Kidney (tissue), 14 donors: ENCODE results near the gene FRAS1. TPM values are rescaled to one million over a fixed set of nuclear protein-coding genes. Genes with fewer than 3 reads are reported as not detected.

Source experiments
- DNase-seq, 5 donors: peaks; one replicate each; pipeline ENCODE4 v3.0.0-alpha.2; 2013 to 2020
- FAIRE-seq: peaks from 2 replicates; lab custom pipeline; 2012; peaks lifted over from hg19 to GRCh38; lab: Jason Lieb, UNC
- H3K27ac ChIP-seq, 2 donors: one replicate each; pipeline ENCODE4 v1.7.0; 2013; ENCODE audit warnings: low read depth in 2 of 2, low read length in 2 of 2, inconsistent platforms in 1 of 2
- H3K27me3 ChIP-seq: one replicate; pipeline ENCODE4 v1.7.1; 2013; ENCODE audit warnings: low read length, inconsistent platforms; ENCODE audit not compliant: control insufficient read depth, insufficient read depth
- H3K36me3 ChIP-seq, 3 donors: one replicate each; pipeline versions ENCODE4 v1.7.0 to v1.7.1; 2013; ENCODE audit warnings: low read length in 3 of 3, control low read depth in 1 of 3, inconsistent platforms in 1 of 3; ENCODE audit not compliant: insufficient read depth in 3 of 3, control insufficient read depth in 2 of 3
- H3K4me1 ChIP-seq, 3 donors: one replicate each; pipeline versions ENCODE4 v1.7.0 to v1.7.1; 2013; ENCODE audit warnings: low read length in 3 of 3, inconsistent platforms in 1 of 3, low read depth in 1 of 3; ENCODE audit not compliant: control insufficient read depth in 2 of 3, insufficient read depth in 2 of 3
- H3K4me3 ChIP-seq, 3 donors: one replicate each; pipeline versions ENCODE4 v1.7.0 to v1.8.1; 2013; ENCODE audit warnings: low read length in 3 of 3, control low read depth in 1 of 3, inconsistent platforms in 1 of 3
- H3K9ac ChIP-seq, 3 donors: one replicate each; pipeline versions ENCODE4 v1.7.0 to v1.7.1; 2013; ENCODE audit warnings: low read length in 3 of 3, control low read depth in 1 of 3, inconsistent platforms in 1 of 3
- H3K9me3 ChIP-seq, 3 donors: one replicate each; pipeline versions ENCODE4 v1.7.0 to v1.7.1; 2013; ENCODE audit warnings: low read length in 3 of 3, control low read depth in 1 of 3, inconsistent platforms in 1 of 3; ENCODE audit not compliant: control insufficient read depth in 2 of 3, insufficient read depth in 1 of 3
- CTCF ChIP-seq: IDR thresholded peaks from 3 replicates; pipeline ENCODE4 v1.5.1; 2012; ENCODE audit warnings: mild to moderate bottlenecking, moderate library complexity, borderline replicate concordance; ENCODE audit not compliant: insufficient read depth; ENCODE audit errors: extremely low read depth
- intact Hi-C: fragments of 100-400 bp; cut with DNase I; formaldehyde crosslinking; loops from one replicate; pipeline ENCODE4 v1.11.1; 2022
- polyA plus RNA-seq: library from polyadenylated mRNA; stranded (reverse); fragments of 350-450 nt; fragmentation: Illumina TruSeq; extraction: RNeasy Lipid Tissue Mini Kit (QIAGEN cat#74804); gene quantifications from one replicate; pipeline ENCODE4 v1.2.3, GENCODE V29; 2014; ENCODE audit warnings: low read depth, low replicate concordance; ENCODE audit not compliant: insufficient read depth
- total RNA-seq: library from RNA; stranded (reverse); fragmentation: NEBNext Ultra II Directional; extraction: Animal tissue kit (Norgen Biotek cat#: 25700); gene quantifications from one replicate; pipeline ENCODE4 v1.2.1, GENCODE V29; 2021
- donor health status: control.
- donor health status: control.
- donor health status: control.
- donor health status: control.
- donor health status: control.
- donor health status: DM: yes; HTN: yes; CAD: no.
- donor health status: Normal renal cell carcinoma (clear cell type).

The FRAS1 gene
- total and polyA plus RNA-seq, 2 donors from 2014 or later = 6.5 to 31.5 TPM

DNA sequence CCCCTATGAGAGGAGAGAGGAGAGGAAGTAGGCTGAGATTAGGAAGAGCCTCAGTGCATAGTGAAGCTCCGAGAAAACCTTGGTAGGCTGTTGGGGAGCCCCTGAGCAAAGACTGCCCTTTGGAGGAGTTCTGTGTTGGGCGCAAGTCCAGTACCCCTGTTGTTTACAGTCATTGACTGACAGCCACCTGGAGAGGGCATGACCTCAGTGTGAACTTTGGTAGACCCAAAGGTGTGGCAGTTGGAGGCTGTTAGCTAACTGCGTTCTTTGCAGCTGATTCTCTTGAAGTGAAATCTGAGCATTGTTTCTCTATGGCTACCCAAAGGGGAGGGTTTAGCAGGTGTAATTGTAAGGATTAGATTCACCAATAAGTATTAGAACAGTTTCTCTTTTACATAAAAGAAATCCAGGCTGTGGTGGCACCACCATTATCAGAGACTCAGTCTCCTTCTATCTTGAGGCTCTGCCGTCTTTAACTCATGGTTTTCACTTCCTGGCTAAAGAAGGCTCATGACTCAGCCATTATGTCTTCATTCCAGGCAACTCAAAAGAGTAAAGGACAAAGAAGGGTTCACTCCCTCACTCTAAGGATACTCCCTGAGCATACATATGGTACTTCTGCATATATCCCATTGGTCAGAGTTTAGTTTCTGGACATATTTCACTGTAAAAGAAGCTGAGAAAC lies 527.9 kb downstream of the FRAS1 start:
- no peak for TF ChIP-seq CTCF
- no peak overlapping the region for H3K9ac ChIP-seq
- no peaks in the 10 kb centered on the region for H3K27me3 ChIP-seq
- H3K27ac ChIP-seq = no peak overlapping the region
- FAIRE-seq (no peak), DNase-seq (no peak)
- no peaks in the 10 kb centered on the region for H3K36me3 ChIP-seq
- H3K9me3 ChIP-seq = no peaks in the 10 kb centered on the region
- intact Hi-C loops = no loop called here
- H3K4me1 ChIP-seq = no peaks in the 10 kb centered on the region
- no peak overlapping the region for H3K4me3 ChIP-seq

DNA sequence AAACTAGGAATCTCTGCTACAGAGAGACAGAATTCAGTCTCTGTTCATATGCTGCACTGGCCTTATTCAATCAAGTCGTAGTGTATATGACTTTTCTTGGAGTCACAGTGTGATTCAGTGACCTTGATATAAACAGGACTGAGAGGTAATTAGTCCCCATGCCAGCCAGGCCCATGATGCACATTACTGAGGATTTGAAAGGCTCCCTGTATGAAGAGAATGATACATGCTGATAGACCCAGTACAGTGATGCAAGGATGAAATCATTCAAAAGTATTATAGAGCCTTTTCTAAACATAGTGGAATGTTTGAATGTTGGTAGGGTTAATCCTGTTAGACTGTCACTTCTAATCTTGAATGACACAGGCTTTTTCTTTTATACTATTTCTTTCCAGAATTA lies 528.5 kb downstream of the FRAS1 start:
- no peaks in the 10 kb centered on the region for H3K27me3 ChIP-seq
- H3K27ac ChIP-seq = no peak overlapping the region
- TF ChIP-seq CTCF = no peak
- H3K9me3 ChIP-seq = no peaks in the 10 kb centered on the region
- H3K36me3 ChIP-seq = no peaks in the 10 kb centered on the region
- DNase-seq (no peak), FAIRE-seq (no peak)
- no peak overlapping the region for H3K9ac ChIP-seq
- no peaks in the 10 kb centered on the region for H3K4me1 ChIP-seq
- intact Hi-C loops = no loop called here
- no peak overlapping the region for H3K4me3 ChIP-seq

GRCh38 chr4:78588894-78589545 lies 531.9 kb downstream of the FRAS1 start:
- H3K36me3 ChIP-seq = no peaks in the 10 kb centered on the region
- no peak for TF ChIP-seq CTCF
- FAIRE-seq = no peak

More at GRCh38 chr4:78588894-78589545, 531.9 kb downstream of the FRAS1 start:
- no peaks in the 10 kb centered on the region for H3K4me1 ChIP-seq
- H3K4me3 ChIP-seq = no peak overlapping the region
- intact Hi-C loops = no loop called here
- no peak overlapping the region for H3K9ac ChIP-seq
- H3K27ac ChIP-seq = no peak overlapping the region
- H3K9me3 ChIP-seq = no peaks in the 10 kb centered on the region
- no peak for DNase-seq
- no peaks in the 10 kb centered on the region for H3K27me3 ChIP-seq
